Measurements from ENCODE around the gene GABBR2.

DNA sequence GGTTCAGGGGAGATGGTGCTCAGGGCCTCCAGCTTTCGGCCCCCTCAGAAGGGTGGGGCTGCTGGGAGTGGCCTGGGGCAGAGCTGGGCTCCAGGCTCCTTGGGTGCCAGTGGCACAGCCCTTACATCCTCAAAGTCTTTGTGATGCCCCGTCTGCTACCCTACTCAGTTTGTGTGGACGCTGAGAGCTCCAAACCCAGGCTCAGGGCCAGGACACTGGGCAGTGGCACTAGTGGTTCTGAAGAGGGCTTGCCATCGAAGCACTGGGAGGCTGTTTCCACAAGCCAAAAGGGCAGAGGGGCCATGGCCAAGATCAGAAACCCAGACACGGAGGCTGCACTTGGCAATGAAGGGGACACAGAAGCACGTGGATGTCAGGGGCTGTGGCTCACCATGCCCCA lies 99.1 kb downstream of the GABBR2 start:
- TF ChIP-seq, protein P1, sequence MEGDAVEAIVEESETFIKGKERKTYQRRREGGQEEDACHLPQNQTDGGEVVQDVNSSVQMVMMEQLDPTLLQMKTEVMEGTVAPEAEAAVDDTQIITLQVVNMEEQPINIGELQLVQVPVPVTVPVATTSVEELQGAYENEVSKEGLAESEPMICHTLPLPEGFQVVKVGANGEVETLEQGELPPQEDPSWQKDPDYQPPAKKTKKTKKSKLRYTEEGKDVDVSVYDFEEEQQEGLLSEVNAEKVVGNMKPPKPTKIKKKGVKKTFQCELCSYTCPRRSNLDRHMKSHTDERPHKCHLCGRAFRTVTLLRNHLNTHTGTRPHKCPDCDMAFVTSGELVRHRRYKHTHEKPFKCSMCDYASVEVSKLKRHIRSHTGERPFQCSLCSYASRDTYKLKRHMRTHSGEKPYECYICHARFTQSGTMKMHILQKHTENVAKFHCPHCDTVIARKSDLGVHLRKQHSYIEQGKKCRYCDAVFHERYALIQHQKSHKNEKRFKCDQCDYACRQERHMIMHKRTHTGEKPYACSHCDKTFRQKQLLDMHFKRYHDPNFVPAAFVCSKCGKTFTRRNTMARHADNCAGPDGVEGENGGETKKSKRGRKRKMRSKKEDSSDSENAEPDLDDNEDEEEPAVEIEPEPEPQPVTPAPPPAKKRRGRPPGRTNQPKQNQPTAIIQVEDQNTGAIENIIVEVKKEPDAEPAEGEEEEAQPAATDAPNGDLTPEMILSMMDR (conservative IDR thresholded peaks at IDR 0.05 in 1 of 2, IDR thresholded peaks at IDR 0.05 in 1 of 2; ENCODE audit: extremely low read depth in 1 of 2, insufficient read depth in 1 of 2, low read depth in 1 of 2, low read length in 2 of 2): no peak
- TF ChIP-seq EZH2 (IDR thresholded peaks at IDR 0.05; ENCODE audit: borderline replicate concordance, low read length): no peak

Data from mammary epithelial cell (primary cell).